ENCODE measurements around the gene METTL6.

Gene METTL6

DNA sequence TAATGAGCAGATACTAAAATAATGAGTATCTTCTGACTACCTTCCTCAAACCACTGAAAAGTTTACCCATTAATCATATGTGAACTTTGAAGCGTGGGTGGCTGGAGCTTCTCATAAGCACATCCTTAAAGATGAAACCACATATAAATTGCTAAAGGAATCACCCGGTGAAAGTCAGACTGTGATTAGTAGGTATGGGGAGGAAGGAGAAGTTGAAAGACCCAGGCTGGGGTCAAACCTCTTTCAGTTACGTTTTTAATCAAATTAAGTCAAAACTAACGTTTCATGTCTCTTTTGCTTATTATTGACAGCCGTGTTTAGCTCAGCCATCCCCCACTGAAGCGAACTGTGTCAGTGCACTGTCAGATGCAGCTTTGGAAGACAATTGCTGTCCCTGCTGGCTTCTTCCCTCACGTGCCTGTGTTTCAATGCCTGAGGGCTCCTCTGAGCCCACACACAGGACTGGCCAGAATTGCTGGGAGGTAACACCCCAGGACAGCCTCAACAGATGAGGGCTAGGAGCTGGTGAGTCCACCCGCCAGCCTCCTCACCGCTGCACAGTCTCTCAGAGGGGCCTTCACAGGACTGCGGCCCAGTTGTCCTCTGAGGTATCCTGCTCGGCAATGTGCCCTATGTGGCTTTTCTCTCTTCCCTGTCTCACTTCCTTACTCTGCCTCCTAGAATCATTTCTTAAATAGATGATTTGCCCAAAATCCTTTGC lies 65.7 kb downstream of the METTL6 start:
- DNase-seq = no peak

DNA sequence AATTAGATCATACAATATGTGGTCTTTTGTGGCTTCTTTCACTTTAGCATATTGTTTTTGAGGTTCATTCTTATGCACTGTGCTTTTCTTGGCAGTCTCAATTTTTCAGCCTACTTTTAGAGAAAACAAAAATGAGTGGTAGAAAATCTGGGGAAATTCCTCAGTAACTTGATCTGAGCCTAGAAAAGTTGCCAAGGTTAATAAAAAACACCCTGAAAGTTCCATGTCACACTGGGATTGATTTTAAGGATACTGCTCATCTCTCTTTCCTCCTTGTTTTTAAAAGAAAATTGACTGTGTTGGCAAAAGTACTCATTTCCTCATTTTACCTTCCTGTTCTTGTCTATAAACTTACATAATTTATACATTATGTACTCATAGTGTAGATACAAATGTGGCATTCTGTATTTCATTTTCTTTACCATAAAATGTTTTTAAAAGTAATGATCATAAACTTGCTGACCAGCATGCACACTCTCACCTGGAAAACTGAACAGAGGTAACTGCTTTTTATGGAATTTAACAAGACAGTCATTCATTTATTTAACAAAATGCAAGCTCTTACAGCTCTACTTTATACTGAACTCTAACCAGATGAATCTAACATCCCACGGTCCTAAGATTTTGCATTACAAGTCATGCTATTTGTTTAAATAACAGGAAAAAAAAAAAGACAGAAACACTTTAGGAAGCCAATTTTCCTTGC lies 66.4 kb downstream of the METTL6 start:
- no peak for DNase-seq
